ENCODE results near the gene CD320.

- TF ChIP-seq CTCF (conservative IDR thresholded peaks at IDR 0.05) (no peak), EZH2 (IDR thresholded peaks at IDR 0.05; ENCODE audit: low read depth) (no peak)
Measured at GRCh38 chr19:8307965-8308866, at the start of gene CD320.
